Measurements from ENCODE around the gene EPB41.

- TF ChIP-seq CTCF (IDR thresholded peaks at IDR 0.05), result no peak
- TF ChIP-seq POLR2AphosphoS5 (IDR thresholded peaks at IDR 0.05), result no peak
Observed at GRCh38 chr1:29152046-29152805, 237.9 kb downstream of the EPB41 start.
